ENCODE results near the gene CCDC182.

Gene CCDC182

GRCh38 chr17:57720386-57721035 is 24.6 kb downstream of the CCDC182 start:
- ATAC-seq (ENCODE audit: insufficient read depth, low read depth) (no peak), DNase-seq (no peak)
- no peak overlapping the region for H3K4me3 ChIP-seq (ENCODE audit: low read depth in 1 of 2, low read length in 2 of 2)
- no peak overlapping the region for H3K9ac ChIP-seq (ENCODE audit: low read depth, low read length)
- no peaks in the 10 kb centered on the region for H4K20me1 ChIP-seq (ENCODE audit: insufficient read depth, low read length)
- no peaks in the 10 kb centered on the region for H3K27me3 ChIP-seq (ENCODE audit: insufficient read depth, low read length, poor library complexity)
- no peak overlapping the region for H3K4me2 ChIP-seq (ENCODE audit: insufficient read depth, low read length)
- no peak for TF ChIP-seq EZH2 (IDR thresholded peaks at IDR 0.05; ENCODE audit: borderline replicate concordance, low read depth, low read length, severe bottlenecking)
- TF ChIP-seq, protein P1, sequence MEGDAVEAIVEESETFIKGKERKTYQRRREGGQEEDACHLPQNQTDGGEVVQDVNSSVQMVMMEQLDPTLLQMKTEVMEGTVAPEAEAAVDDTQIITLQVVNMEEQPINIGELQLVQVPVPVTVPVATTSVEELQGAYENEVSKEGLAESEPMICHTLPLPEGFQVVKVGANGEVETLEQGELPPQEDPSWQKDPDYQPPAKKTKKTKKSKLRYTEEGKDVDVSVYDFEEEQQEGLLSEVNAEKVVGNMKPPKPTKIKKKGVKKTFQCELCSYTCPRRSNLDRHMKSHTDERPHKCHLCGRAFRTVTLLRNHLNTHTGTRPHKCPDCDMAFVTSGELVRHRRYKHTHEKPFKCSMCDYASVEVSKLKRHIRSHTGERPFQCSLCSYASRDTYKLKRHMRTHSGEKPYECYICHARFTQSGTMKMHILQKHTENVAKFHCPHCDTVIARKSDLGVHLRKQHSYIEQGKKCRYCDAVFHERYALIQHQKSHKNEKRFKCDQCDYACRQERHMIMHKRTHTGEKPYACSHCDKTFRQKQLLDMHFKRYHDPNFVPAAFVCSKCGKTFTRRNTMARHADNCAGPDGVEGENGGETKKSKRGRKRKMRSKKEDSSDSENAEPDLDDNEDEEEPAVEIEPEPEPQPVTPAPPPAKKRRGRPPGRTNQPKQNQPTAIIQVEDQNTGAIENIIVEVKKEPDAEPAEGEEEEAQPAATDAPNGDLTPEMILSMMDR (IDR thresholded peaks at IDR 0.05; ENCODE audit: borderline replicate concordance, extremely low read depth, low read length, poor library complexity, severe bottlenecking) = no peak
- H3K36me3 ChIP-seq (ENCODE audit: insufficient read depth, low read length) = no peaks in the 10 kb centered on the region
- H2AFZ ChIP-seq (ENCODE audit: low read depth, low read length) = no peak overlapping the region
- H3K27ac ChIP-seq (ENCODE audit: low read length) = no peak overlapping the region
- no peaks in the 10 kb centered on the region for H3K79me2 ChIP-seq (ENCODE audit: insufficient read depth, low read length)
- H3K4me1 ChIP-seq (ENCODE audit: insufficient read depth, low read length) = no peaks in the 10 kb centered on the region
- H3K9me3 ChIP-seq (ENCODE audit: insufficient read depth, low read length, severe bottlenecking) = no peaks in the 10 kb centered on the region

DNA sequence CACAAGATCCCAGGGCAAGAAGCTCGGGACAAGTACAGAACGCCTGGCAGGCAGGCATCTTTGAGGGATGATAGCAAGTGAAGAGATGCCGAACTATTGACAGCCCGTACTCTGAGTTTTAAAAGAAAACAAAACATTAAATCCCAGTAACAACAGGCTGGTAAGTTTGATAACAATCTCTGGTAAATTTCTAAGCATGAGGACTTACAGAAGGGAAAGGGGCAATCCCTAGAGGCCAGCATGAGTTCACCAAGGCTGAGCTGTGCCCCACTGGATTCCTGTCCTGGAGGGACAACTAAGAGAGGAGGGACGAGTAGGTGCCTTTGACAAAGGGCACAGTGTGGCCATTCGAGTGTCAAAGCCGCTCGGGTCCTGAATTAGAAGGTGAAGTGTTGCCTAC is 26.2 kb downstream of the CCDC182 start:
- Histone ChIP-seq H3K9ac (ENCODE audit: low read depth, low read length) (no peak overlapping the region), H3K27ac (ENCODE audit: low read length) (no peak overlapping the region), H3K4me3 (ENCODE audit: low read depth in 1 of 2, low read length in 2 of 2) (no peak overlapping the region)

DNA sequence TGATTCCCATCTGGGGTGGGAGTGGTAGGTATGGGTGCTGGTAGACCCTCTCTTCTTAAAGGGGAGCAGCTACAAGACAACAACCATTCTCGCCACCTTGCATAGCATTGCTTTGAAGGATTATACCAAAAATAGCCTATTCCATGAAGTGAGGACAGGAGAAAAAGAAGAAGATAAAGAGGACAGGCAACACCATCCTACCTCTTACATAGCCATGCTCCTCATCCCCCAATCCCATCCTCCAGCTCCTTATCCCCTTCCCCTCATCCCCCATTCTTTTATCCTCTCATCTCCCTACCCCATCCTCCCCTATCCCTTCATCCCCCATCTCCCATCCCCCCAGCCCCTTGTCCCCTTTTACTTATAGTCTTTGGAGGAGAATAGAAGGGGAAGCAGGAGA is 29.1 kb downstream of the CCDC182 start:
- DNase-seq (no peak), ATAC-seq (ENCODE audit: insufficient read depth, low read depth) (no peak)
- TF ChIP-seq EZH2 (IDR thresholded peaks at IDR 0.05; ENCODE audit: borderline replicate concordance, low read depth, low read length, severe bottlenecking) = no peak
- TF ChIP-seq, protein P1 (IDR thresholded peaks at IDR 0.05; ENCODE audit: borderline replicate concordance, extremely low read depth, low read length, poor library complexity, severe bottlenecking) = no peak
- no peaks in the 10 kb centered on the region for H3K9me3 ChIP-seq (ENCODE audit: insufficient read depth, low read length, severe bottlenecking)
- H3K4me1 ChIP-seq (ENCODE audit: insufficient read depth, low read length) = no peaks in the 10 kb centered on the region
- no peak overlapping the region for H3K27ac ChIP-seq (ENCODE audit: low read length)
- no peak overlapping the region for H2AFZ ChIP-seq (ENCODE audit: low read depth, low read length)
- no peaks in the 10 kb centered on the region for H3K36me3 ChIP-seq (ENCODE audit: insufficient read depth, low read length)
- H3K4me2 ChIP-seq (ENCODE audit: insufficient read depth, low read length) = no peak overlapping the region
- no peaks in the 10 kb centered on the region for H4K20me1 ChIP-seq (ENCODE audit: insufficient read depth, low read length)
- no peak overlapping the region for H3K9ac ChIP-seq (ENCODE audit: low read depth, low read length)
- no peaks in the 10 kb centered on the region for H3K27me3 ChIP-seq (ENCODE audit: insufficient read depth, low read length, poor library complexity)
- H3K79me2 ChIP-seq (ENCODE audit: insufficient read depth, low read length) = no peaks in the 10 kb centered on the region
- H3K4me3 ChIP-seq (ENCODE audit: low read depth in 1 of 2, low read length in 2 of 2) = no peak overlapping the region

More for the DNA sequence above, 26.2 kb downstream of the CCDC182 start:
- Histone ChIP-seq H3K27me3 (ENCODE audit: insufficient read depth, low read length, poor library complexity) (no peaks in the 10 kb centered on the region), H3K36me3 (ENCODE audit: insufficient read depth, low read length) (no peaks in the 10 kb centered on the region), H3K79me2 (ENCODE audit: insufficient read depth, low read length) (no peaks in the 10 kb centered on the region), H4K20me1 (ENCODE audit: insufficient read depth, low read length) (no peaks in the 10 kb centered on the region), H3K4me1 (ENCODE audit: insufficient read depth, low read length) (no peaks in the 10 kb centered on the region), H3K4me2 (ENCODE audit: insufficient read depth, low read length) (no peak overlapping the region), H3K9me3 (ENCODE audit: insufficient read depth, low read length, severe bottlenecking) (no peaks in the 10 kb centered on the region), H2AFZ (ENCODE audit: low read depth, low read length) (no peak overlapping the region)
- DNase-seq (no peak), ATAC-seq (ENCODE audit: insufficient read depth, low read depth) (no peak)
- TF ChIP-seq EZH2 (IDR thresholded peaks at IDR 0.05; ENCODE audit: borderline replicate concordance, low read depth, low read length, severe bottlenecking) = no peak
- TF ChIP-seq, protein P1 (IDR thresholded peaks at IDR 0.05; ENCODE audit: borderline replicate concordance, extremely low read depth, low read length, poor library complexity, severe bottlenecking) = no peak

Data from DND-41 (cell line).